ENCODE measurements around the gene DNASE1L2.

GRCh38 chr16:2210009-2210332 is 26.3 kb upstream of the DNASE1L2 start:
- TF ChIP-seq POLR2A (IDR thresholded peaks at IDR 0.05; ENCODE audit: low read depth, low read length) (no peak), POLR2AphosphoS5 (IDR thresholded peaks at IDR 0.05; ENCODE audit: low read depth, low read length) (no peak), TAF1 (IDR thresholded peaks at IDR 0.05; ENCODE audit: borderline replicate concordance, low read depth, low read length) (no peak)
